Measurements from ENCODE around the gene VAPA.
"Not testable (repeated sequence)": the region's sequence is repeated elsewhere in the genome, so short reads cannot be mapped to it uniquely, and the experiment has no call there.

Gene VAPA

GRCh38 chr18:9886005-9886348 lies 27.8 kb upstream of the VAPA start:
- no peak for DNase-seq

- DNase-seq, result no peak
These were observed 25.8 kb upstream of the VAPA start for GRCh38 chr18:9887992-9888391.

GRCh38 chr18:9890196-9890595 lies 23.6 kb upstream of the VAPA start:
- DNase-seq, result no peak

- no peak for DNase-seq
These were observed 22.9 kb upstream of the VAPA start for GRCh38 chr18:9890957-9891356.

GRCh38 chr18:9891515-9891914 lies 22.3 kb upstream of the VAPA start:
- not testable (repeated sequence) for DNase-seq

GRCh38 chr18:9894454-9895068 lies 19.3 kb upstream of the VAPA start:
- no peak for DNase-seq

- DNase-seq, result no peak
These were observed 16.7 kb upstream of the VAPA start for GRCh38 chr18:9897129-9897528.

- DNase-seq, result not testable (repeated sequence)
These were observed 16.0 kb upstream of the VAPA start for GRCh38 chr18:9897787-9898291.

- peak; percentile 8 for DNase-seq
These were observed 14.8 kb upstream of the VAPA start for GRCh38 chr18:9898792-9899549.

GRCh38 chr18:9899550-9899930 lies 14.3 kb upstream of the VAPA start:
- not testable (repeated sequence) for DNase-seq

- no peak for DNase-seq
These were observed 13.1 kb upstream of the VAPA start for GRCh38 chr18:9900699-9901098.

- no peak for DNase-seq
These were observed 12.4 kb upstream of the VAPA start for GRCh38 chr18:9901377-9901776.

- DNase-seq, result not testable (repeated sequence)
These were observed 11.6 kb upstream of the VAPA start for GRCh38 chr18:9902264-9902663.

- no peak for DNase-seq
These were observed 11.0 kb upstream of the VAPA start for GRCh38 chr18:9902832-9903231.

- DNase-seq, result no peak
These were observed 8.4 kb upstream of the VAPA start for GRCh38 chr18:9905401-9905922.

GRCh38 chr18:9906481-9906880 lies 7.3 kb upstream of the VAPA start:
- no peak for DNase-seq

- no peak for DNase-seq
These were observed 5.9 kb upstream of the VAPA start for GRCh38 chr18:9907867-9908266.

GRCh38 chr18:9910071-9910470 lies 3.7 kb upstream of the VAPA start:
- no peak for DNase-seq

- no peak for DNase-seq
These were observed 3.2 kb upstream of the VAPA start for GRCh38 chr18:9910661-9911060.

- no peak for DNase-seq
These were observed 2.6 kb upstream of the VAPA start for GRCh38 chr18:9911226-9911625.

GRCh38 chr18:9912285-9912684 lies 1.5 kb upstream of the VAPA start:
- not testable (repeated sequence) for DNase-seq

- no peak for DNase-seq
These were observed 678 bp upstream of the VAPA start for GRCh38 chr18:9913151-9913525.

GRCh38 chr18:9914334-9914583 lies 443 bp downstream of the VAPA start:
- no peak for DNase-seq

- peak; percentile 11 for DNase-seq
These were observed 921 bp downstream of the VAPA start for GRCh38 chr18:9914584-9915290.

All from NCI-H187 treated with DMSO at 0.1 percent for 48 hours (cell line).